Measurements from ENCODE around the gene SLX9.
"Not testable (repeated sequence)": the region's sequence is repeated elsewhere in the genome, so short reads cannot be mapped to it uniquely, and the experiment has no call there.

The SLX9 gene

GRCh38 chr21:44918107-44918470 is 21.7 kb upstream of the SLX9 start:
- no peak for DNase-seq

- DNase-seq, result no peak
These were observed 21.2 kb upstream of the SLX9 start for GRCh38 chr21:44918581-44919033.

GRCh38 chr21:44919111-44919912 is 20.5 kb upstream of the SLX9 start:
- peak; percentile 60 for DNase-seq

GRCh38 chr21:44919913-44920693 is 19.7 kb upstream of the SLX9 start:
- DNase-seq, result peak; percentile 60

- peak; percentile 70 for DNase-seq
These were observed 18.9 kb upstream of the SLX9 start, which contains the start of gene ITGB2 for GRCh38 chr21:44920694-44921604. Gene ITGB2 (minus strand): TSS chr21:44920899. CDS start chr21:44910782, 10,117 bp downstream.

GRCh38 chr21:44921928-44922327 is 17.9 kb upstream of the SLX9 start:
- DNase-seq, result no peak

- peak; percentile 47 for DNase-seq
These were observed 16.2 kb upstream of the SLX9 start for GRCh38 chr21:44923480-44924084.

GRCh38 chr21:44924606-44925377 is 15.0 kb upstream of the SLX9 start:
- DNase-seq, result peak; percentile 55

GRCh38 chr21:44925378-44925755 is 14.5 kb upstream of the SLX9 start:
- DNase-seq, result no peak

- no peak for DNase-seq
These were observed 13.3 kb upstream of the SLX9 start for GRCh38 chr21:44926331-44927101.

- no peak for DNase-seq
These were observed 12.6 kb upstream of the SLX9 start for GRCh38 chr21:44927259-44927586.

GRCh38 chr21:44927587-44928461 is 12.0 kb upstream of the SLX9 start:
- DNase-seq, result peak; percentile 62

GRCh38 chr21:44928500-44929241 is 11.2 kb upstream of the SLX9 start:
- not testable (repeated sequence) for DNase-seq

- no peak for DNase-seq
These were observed 10.5 kb upstream of the SLX9 start for GRCh38 chr21:44929242-44929798.

- DNase-seq, result no peak
These were observed 9.9 kb upstream of the SLX9 start for GRCh38 chr21:44929799-44930542.

- DNase-seq, result peak; percentile 27
These were observed 9.3 kb upstream of the SLX9 start for GRCh38 chr21:44930543-44930981.

GRCh38 chr21:44931137-44931500 is 8.7 kb upstream of the SLX9 start:
- no peak for DNase-seq
